Heart left ventricle (tissue), 13 donors: ENCODE results near the gene TSPAN15.

Source experiments
- CTCF ChIP-seq, 12 donors: fragments of 200-600 bp; sonication (generic) in 4 of 12; IDR thresholded peaks; one replicate each; pipeline versions ENCODE4 v1.5.0 to v1.8.0; 2018 to 2022; ENCODE audit warnings: antibody characterized with exemption in 12 of 12, mild to moderate bottlenecking in 5 of 12
- POLR2A ChIP-seq, 2 donors: fragments of 450-650 bp; IDR thresholded peaks; one replicate each; pipeline ENCODE4 v1.6.1; 2017; ENCODE audit warnings: antibody characterized with exemption in 2 of 2, mild to moderate bottlenecking in 2 of 2, moderate library complexity in 2 of 2
- donor health status: ischemic (EF 13 %, LVEDD 7.1; RV severe dilation, severe dysfunction).
- donor health status: DM: no; HTN: yes; CAD: no.
- donor health status: DM: no; HTN: no; CAD: no.
- donor health status: ischemic (EF 25% LVEDD 6.9; RV normal size, moderate dysfunction).
- donor health status: ischemic (EF 25% LVEDD 5.7; RV mildly dilated, moderate dysfunction).
- donor health status: ischemic (EF 35%, LVEDD 5.7; RV mildly dilated, moderate dysfunction).
- donor health status: nonischemic (EF 11% LVEDD 7.7; RV severe dilation, severe dysfunction).
- donor health status: DM: yes; HTN: yes; CAD: no.
- donor health status: PGD.
- donor health status: ischemic (EF 29% LVEDD 5.4; RV normal size, mild dysfunction).
- donor health status: nonischemic (EF 23%, LVEDD 6.1; RV moderate dilation, normal function).

- TF ChIP-seq CTCF (IDR thresholded peaks at IDR 0.05) = no peak
- TF ChIP-seq POLR2A (IDR thresholded peaks at IDR 0.05) = no peak
These were observed 87.2 kb downstream of the TSPAN15 start for GRCh38 chr10:69538461-69538860.
